OCI-LY7 (cell line): ENCODE results near the gene CFAP90. TPM values are rescaled to one million over a fixed set of nuclear protein-coding genes. Genes with fewer than 3 reads are reported as not detected.

Source experiments
- BruUV-seq: library from RNA; stranded (reverse); fragments of 400-500 nt; replicated peaks from 2 replicates; lab custom pipeline; 2021; lab: Mats Ljungman, UMichigan
- CTCF ChIA-PET: fragments of 300-600 bp; sonication (Branson Sonifier 250); formaldehyde crosslinking; loops from one replicate; lab custom pipeline; 2022; ENCODE audit warnings: antibody characterized with exemption; ENCODE audit not compliant: unreplicated experiment; lab: Charles Lee
- POLR2A ChIA-PET: fragments of 300-600 bp; sonication (Branson Sonifier 250); formaldehyde crosslinking; loops from one replicate; lab custom pipeline; 2022; ENCODE audit warnings: antibody characterized with exemption; lab: Charles Lee
- DNase-seq: peaks from one replicate; pipeline ENCODE4 v3.0.0-alpha.2; 2015; ENCODE audit warnings: low spot score
- H2AFZ ChIP-seq: fragments of 200-600 bp; sonication (generic), shearing (Covaris generic); 2 replicates; pipeline ENCODE4 v1.6.1; 2014; ENCODE audit warnings: mild to moderate bottlenecking, antibody characterized with exemption, low read length, moderate library complexity
- H3K27ac ChIP-seq: fragments of 200-600 bp; sonication (generic); 2 replicates; pipeline ENCODE4 v1.5.1; 2014; ENCODE audit warnings: mixed run types, low read depth, mild to moderate bottlenecking, moderate library complexity, low read length, inconsistent platforms; ENCODE audit not compliant: poor library complexity, severe bottlenecking
- H3K36me3 ChIP-seq: fragments of 200-600 bp; sonication (generic); 2 replicates; pipeline ENCODE4 v1.6.1; 2014; ENCODE audit warnings: mild to moderate bottlenecking, antibody characterized with exemption, low read length, moderate library complexity, mixed read lengths; ENCODE audit not compliant: insufficient read depth
- H3K4me1 ChIP-seq: fragments of 200-600 bp; sonication (generic); 2 replicates; pipeline ENCODE4 v1.5.1; 2014; ENCODE audit warnings: mild to moderate bottlenecking, low read length; ENCODE audit not compliant: insufficient read depth, poor library complexity, severe bottlenecking
- H3K4me2 ChIP-seq: fragments of 200-600 bp; sonication (generic); 2 replicates; pipeline ENCODE4 v1.6.1; 2014; ENCODE audit warnings: mild to moderate bottlenecking, low read length
- H3K4me3 ChIP-seq: fragments of 200-600 bp; sonication (generic); 2 replicates; pipeline ENCODE4 v1.5.1; 2014; ENCODE audit warnings: mild to moderate bottlenecking, low read depth, low read length; ENCODE audit not compliant: poor library complexity, severe bottlenecking
- H3K79me2 ChIP-seq: fragments of 200-600 bp; sonication (generic); 2 replicates; pipeline ENCODE4 v1.6.1; 2016; ENCODE audit warnings: low read depth, mild to moderate bottlenecking, low read length, moderate library complexity, mixed read lengths; ENCODE audit not compliant: insufficient read depth
- H3K9me2 ChIP-seq: fragments of 200-600 bp; sonication (generic); 2 replicates; pipeline ENCODE4 v1.6.1; 2016; ENCODE audit warnings: mild to moderate bottlenecking, low read length, mixed read lengths; ENCODE audit not compliant: insufficient read depth
- H3K9me3 ChIP-seq: fragments of 200-600 bp; sonication (generic); 2 replicates; pipeline ENCODE4 v1.6.1; 2014; ENCODE audit warnings: mild to moderate bottlenecking, mixed run types, low read length, mixed read lengths
- H4K20me1 ChIP-seq: fragments of 200-600 bp; sonication (generic); 2 replicates; pipeline ENCODE4 v1.6.1; 2014; ENCODE audit warnings: mild to moderate bottlenecking, antibody characterized with exemption, low read length, moderate library complexity, mixed read lengths; ENCODE audit not compliant: insufficient read depth
- CTCF ChIP-seq: fragments of 200-600 bp; sonication (generic); conservative IDR thresholded peaks from 2 replicates; pipeline ENCODE4 v1.5.1; 2014; ENCODE audit warnings: mild to moderate bottlenecking, antibody characterized with exemption, low read length, moderate library complexity, mixed read lengths
- EZH2phosphoT487 ChIP-seq: fragments of 200-600 bp; sonication (generic); IDR thresholded peaks from 2 replicates; pipeline ENCODE4 v1.6.1; 2018; ENCODE audit warnings: low read depth, borderline replicate concordance, mild to moderate bottlenecking, mixed run types, antibody characterized with exemption, low read length, moderate library complexity, mixed read lengths
- intact Hi-C: fragments of 100-400 bp; cut with micrococcal nuclease; formaldehyde crosslinking; loops from one replicate; pipeline ENCODE4 v1.10.0; 2022; ENCODE audit not compliant: unreplicated experiment
- total RNA-seq, 2 experiments: library from RNA; depleted of rRNA in 1 of 2; stranded (reverse); fragments of >200 nt in 1 of 2; shearing (Covaris generic) in 1 of 2; gene quantifications; 2 replicates each; pipeline ENCODE4 v1.2.3, GENCODE V29; 2014 to 2022

The CFAP90 gene
- total RNA-seq, 2 experiments from 2014 or later, result not detected

- no peak overlapping the region for H3K27ac ChIP-seq
- H3K4me1 ChIP-seq, result no peaks in the 10 kb centered on the region
- TF ChIP-seq CTCF (no peak), EZH2phosphoT487 (no peak)
- no peaks in the 10 kb centered on the region for H4K20me1 ChIP-seq
- DNase-seq, result no peak
- CTCF ChIA-PET, result no interaction called here
- H3K4me2 ChIP-seq, result no peak overlapping the region
- POLR2A ChIA-PET, result interaction anchor here (0.6 kb wide), 1 partner anchor 13 kb away, joined by 5 read pairs; no protein-coding TSS in a partner anchor
- BruUV-seq, result no TSS peak
- no peak overlapping the region for H2AFZ ChIP-seq
- no peaks in the 10 kb centered on the region for H3K79me2 ChIP-seq
- H3K4me3 ChIP-seq, result no peak overlapping the region
- H3K36me3 ChIP-seq, result no peaks in the 10 kb centered on the region
- intact Hi-C loops, result no loop called here
- H3K9me3 ChIP-seq, result no peaks in the 10 kb centered on the region
- no peaks in the 10 kb centered on the region for H3K9me2 ChIP-seq
These were observed 13.5 kb downstream of the CFAP90 start for GRCh38 chr5:7837403-7837802.

GRCh38 chr5:7834982-7835381, 16.0 kb downstream of the CFAP90 start:
- BruUV-seq, result no TSS peak
- POLR2A ChIA-PET, result no interaction called here

More at GRCh38 chr5:7834982-7835381, 16.0 kb downstream of the CFAP90 start:
- no peaks in the 10 kb centered on the region for H3K79me2 ChIP-seq
- no peaks in the 10 kb centered on the region for H3K4me1 ChIP-seq
- no peaks in the 10 kb centered on the region for H3K36me3 ChIP-seq
- CTCF ChIA-PET, result no interaction called here
- no peaks in the 10 kb centered on the region for H3K9me2 ChIP-seq
- no peak for DNase-seq
- H3K4me2 ChIP-seq, result no peak overlapping the region
- no peaks in the 10 kb centered on the region for H3K9me3 ChIP-seq
- no peak overlapping the region for H3K4me3 ChIP-seq
- H2AFZ ChIP-seq, result no peak overlapping the region
- no peak for TF ChIP-seq CTCF
- no peak for TF ChIP-seq EZH2phosphoT487
- H4K20me1 ChIP-seq, result no peaks in the 10 kb centered on the region
- no peak overlapping the region for H3K27ac ChIP-seq
- intact Hi-C loops, result no loop called here
